Liver (tissue), 9 donors: ENCODE measurements around the gene WWOX. TPM values are rescaled to one million over a fixed set of nuclear protein-coding genes. Genes with fewer than 3 reads are reported as not detected.

ENCODE experiments used
- DNase-seq: peaks from one replicate; pipeline ENCODE4 v3.0.0-alpha.2; 2017; ENCODE audit warnings: low spot score
- H3K27ac ChIP-seq, 2 donors: one replicate each; pipeline ENCODE4 v1.7.0; 2013; ENCODE audit warnings: inconsistent platforms in 2 of 2, low read length in 2 of 2, control low read depth in 1 of 2, low read depth in 1 of 2, mild to moderate bottlenecking in 1 of 2
- H3K27me3 ChIP-seq, 4 donors: one replicate each; pipeline versions ENCODE4 v1.6.1 to v1.7.0; 2013; ENCODE audit warnings: low read length in 3 of 4, inconsistent platforms in 1 of 4, mild to moderate bottlenecking in 1 of 4, moderate library complexity in 1 of 4; ENCODE audit not compliant: control insufficient read depth in 4 of 4, insufficient read depth in 4 of 4
- H3K36me3 ChIP-seq, 4 donors: one replicate each; pipeline versions ENCODE4 v1.6.1 to v1.7.0; 2013; ENCODE audit warnings: low read length in 3 of 4, mild to moderate bottlenecking in 3 of 4, low read depth in 1 of 4, moderate library complexity in 1 of 4; ENCODE audit not compliant: control insufficient read depth in 4 of 4, insufficient read depth in 3 of 4
- H3K4me1 ChIP-seq, 4 donors: one replicate each; pipeline versions ENCODE4 v1.6.1 to v1.7.0; 2013; ENCODE audit warnings: low read length in 3 of 4, mild to moderate bottlenecking in 3 of 4, moderate library complexity in 1 of 4; ENCODE audit not compliant: control insufficient read depth in 4 of 4, insufficient read depth in 4 of 4
- H3K4me3 ChIP-seq, 3 donors: one replicate each; pipeline versions ENCODE4 v1.6.1 to v1.7.0; 2013; ENCODE audit warnings: low read length in 3 of 3, control low read depth in 1 of 3, low read depth in 1 of 3, mild to moderate bottlenecking in 1 of 3
- H3K9ac ChIP-seq, 2 donors: one replicate each; pipeline ENCODE4 v1.7.0; 2013; ENCODE audit warnings: low read length in 2 of 2, mild to moderate bottlenecking in 2 of 2, moderate library complexity in 2 of 2, control low read depth in 1 of 2, low read depth in 1 of 2
- H3K9me3 ChIP-seq, 4 donors: one replicate each; pipeline versions ENCODE4 v1.6.1 to v1.7.0; 2013; ENCODE audit warnings: low read length in 3 of 4; ENCODE audit not compliant: control insufficient read depth in 4 of 4
- GABPA ChIP-seq, 2 donors: IDR thresholded peaks in 1 of 2; conservative IDR thresholded peaks in 1 of 2; 2 replicates each; pipeline ENCODE4 v1.6.1; 2016; ENCODE audit warnings: antibody characterized with exemption in 2 of 2, mild to moderate bottlenecking in 1 of 2, moderate library complexity in 1 of 2
- JUND ChIP-seq, 2 donors: IDR thresholded peaks; 2 replicates each; pipeline ENCODE4 v1.6.1; 2016; ENCODE audit warnings: antibody characterized with exemption in 2 of 2
- MAX ChIP-seq: IDR thresholded peaks from 2 replicates; pipeline ENCODE4 v1.6.1; 2016; ENCODE audit warnings: antibody characterized with exemption
- REST ChIP-seq: IDR thresholded peaks from 2 replicates; pipeline ENCODE4 v1.6.1; 2016; ENCODE audit warnings: antibody characterized with exemption, mild to moderate bottlenecking
- ZBTB33 ChIP-seq: IDR thresholded peaks from 2 replicates; pipeline ENCODE4 v1.6.1; 2016; ENCODE audit warnings: antibody characterized with exemption
- WGBS: extraction: QIAGEN DNeasy Blood & Tissue Kit; methylation state at CpG from one replicate; pipeline ENCODE4 v1.1.7; 2013; 5-methylcytosine and 5-hydroxymethylcytosine counted together
- polyA plus RNA-seq, 2 donors: library from polyadenylated mRNA; stranded (reverse) in 1 of 2; unstranded in 1 of 2; fragments of 200-250 nt in 1 of 2; fragments of >200 nt in 1 of 2; fragmentation: Nextera tagmentation in 1 of 2; extraction: Ambion mirVana in 1 of 2; gene quantifications; one replicate each; pipeline versions ENCODE4 v1.2.1 to v1.2.3, GENCODE V29; 2013 to 2015
- total RNA-seq, 2 donors: library from RNA; depleted of rRNA; stranded (reverse); fragments of >200 nt; gene quantifications; one replicate each; pipeline ENCODE4 v1.2.3, GENCODE V29; 2014
- donor health status: healthy.
- donor health status: healthy.
- donor health status: healthy.
- donor health status: healthy.
- donor health status: healthy.

WWOX gene
- total and polyA plus RNA-seq, 4 donors = 9.8 to 46.0 (median 15.3) TPM

- Histone ChIP-seq H3K36me3 (no peaks in the 10 kb centered on the region), H3K9me3 (no peaks in the 10 kb centered on the region), H3K27ac (no peak overlapping the region), H3K4me3 (no peak overlapping the region), H3K27me3 (no peaks in the 10 kb centered on the region), H3K9ac (no peak overlapping the region), H3K4me1 (no peaks in the 10 kb centered on the region)
- DNase-seq = no peak
- 91% methylated on average over 15 of the region's 15 CpGs for WGBS
- TF ChIP-seq MAX = no peak
These were observed 894.8 kb downstream of the WWOX start for GRCh38 chr16:78994135-78994745.

- no peak overlapping the region for H3K9ac ChIP-seq
- no peak overlapping the region for H3K4me3 ChIP-seq
- no peaks in the 10 kb centered on the region for H3K4me1 ChIP-seq
- no peak overlapping the region for H3K27ac ChIP-seq
- H3K27me3 ChIP-seq = no peaks in the 10 kb centered on the region
- DNase-seq = no peak
- whole genome bisulfite sequencing = 84% methylated on average over 3 of the region's 3 CpGs
- TF ChIP-seq JUND (IDR thresholded peaks at IDR 0.05) (no peak), MAX (no peak)
- no peaks in the 10 kb centered on the region for H3K36me3 ChIP-seq
- H3K9me3 ChIP-seq = no peaks in the 10 kb centered on the region
These were observed 896.0 kb downstream of the WWOX start for GRCh38 chr16:78995441-78995840.

- Histone ChIP-seq H3K27ac (no peak overlapping the region), H3K36me3 (no peaks in the 10 kb centered on the region), H3K27me3 (no peaks in the 10 kb centered on the region), H3K9me3 (no peaks in the 10 kb centered on the region), H3K9ac (no peak overlapping the region), H3K4me1 (no peaks in the 10 kb centered on the region), H3K4me3 (no peak overlapping the region)
- DNase-seq = no peak
- WGBS = 95% methylated on average over 16 of the region's 16 CpGs
- TF ChIP-seq GABPA (IDR thresholded peaks at IDR 0.05 in 1 of 2, conservative IDR thresholded peaks at IDR 0.05 in 1 of 2) (no peak), JUND (IDR thresholded peaks at IDR 0.05) (no peak), ZBTB33 (no peak), REST (no peak)
These were observed 897.3 kb downstream of the WWOX start for GRCh38 chr16:78996790-78997189.
